NCI-H226 (cell line): ENCODE measurements around the gene KRT82.

Experiments used
- DNase-seq: peaks from one replicate; pipeline ENCODE4 v3.0.0-alpha.2; 2015

The KRT82 gene

GRCh38 chr12:52407918-52408317 is 1.8 kb upstream of the KRT82 start:
- DNase-seq: no peak

- DNase-seq: no peak
Observed at GRCh38 chr12:52404951-52405350, 1.2 kb downstream of the KRT82 start.

- no peak for DNase-seq
Observed at GRCh38 chr12:52403561-52403960, 2.6 kb downstream of the KRT82 start.

GRCh38 chr12:52402873-52403540 is 3.1 kb downstream of the KRT82 start:
- DNase-seq: no peak

- no peak for DNase-seq
Observed at GRCh38 chr12:52402377-52402776, 3.8 kb downstream of the KRT82 start.

- no peak for DNase-seq
Observed at GRCh38 chr12:52401926-52402325, 4.2 kb downstream of the KRT82 start.

GRCh38 chr12:52401526-52401925 is 4.6 kb downstream of the KRT82 start:
- no peak for DNase-seq

- DNase-seq: no peak
Observed at GRCh38 chr12:52400906-52401305, 5.2 kb downstream of the KRT82 start.

GRCh38 chr12:52399756-52400155 is 6.4 kb downstream of the KRT82 start:
- DNase-seq: no peak

GRCh38 chr12:52398176-52398575 is 8.0 kb downstream of the KRT82 start:
- no peak for DNase-seq

GRCh38 chr12:52396656-52397055 is 9.5 kb downstream of the KRT82 start:
- no peak for DNase-seq

- DNase-seq: peak; percentile 37
Observed at GRCh38 chr12:52395761-52396434, 10.2 kb downstream of the KRT82 start.

- DNase-seq: no peak
Observed at GRCh38 chr12:52394836-52395405, 11.2 kb downstream of the KRT82 start.

GRCh38 chr12:52392465-52393007 is 13.6 kb downstream of the KRT82 start:
- no peak for DNase-seq

GRCh38 chr12:52391618-52392002 is 14.5 kb downstream of the KRT82 start:
- DNase-seq: no peak

GRCh38 chr12:52390739-52391617 is 15.2 kb downstream of the KRT82 start:
- DNase-seq: peak; percentile 25

- peak; percentile 61 for DNase-seq
Observed at GRCh38 chr12:52389313-52390207, 16.6 kb downstream of the KRT82 start.

- DNase-seq: no peak
Observed at GRCh38 chr12:52387859-52388258, 18.3 kb downstream of the KRT82 start.

GRCh38 chr12:52385226-52385702 is 20.9 kb downstream of the KRT82 start, which contains the start of gene KRT84:
KRT84 (minus strand) TSS chr12:52385652; CDS start chr12:52385585, 67 bp downstream.
- DNase-seq: no peak

GRCh38 chr12:52383331-52383730 is 22.8 kb downstream of the KRT82 start:
- DNase-seq: no peak

GRCh38 chr12:52382854-52383253 is 23.3 kb downstream of the KRT82 start:
- DNase-seq: no peak

GRCh38 chr12:52381206-52381605 is 24.9 kb downstream of the KRT82 start:
- DNase-seq: no peak
